Measurements from ENCODE around the gene SNTB2.

- no peak for TF ChIP-seq CTCF (IDR thresholded peaks at IDR 0.05 in 2 of 3, conservative IDR thresholded peaks at IDR 0.05 in 1 of 3; ENCODE audit: insufficient read depth in 2 of 3, low read depth in 1 of 3, low read length in 3 of 3)
- TF ChIP-seq SAFB (IDR thresholded peaks at IDR 0.05; ENCODE audit: borderline replicate concordance, low read depth, low read length), result no peak
- TF ChIP-seq ZNF274 (IDR thresholded peaks at IDR 0.05; ENCODE audit: borderline replicate concordance, low read depth, low read length), result no peak
- TF ChIP-seq PML (IDR thresholded peaks at IDR 0.05; ENCODE audit: low read length), result no peak
- no peak for TF ChIP-seq CHD4 (IDR thresholded peaks at IDR 0.05; ENCODE audit: insufficient read depth, insufficient replicate concordance, low read depth, low read length, poor library complexity, severe bottlenecking)
- TF ChIP-seq NBN (IDR thresholded peaks at IDR 0.05; ENCODE audit: low read depth), result no peak
- TF ChIP-seq ZNF121 (CRISPR knock-in tag; conservative IDR thresholded peaks at IDR 0.05), result no peak
- TF ChIP-seq POLR2AphosphoS2 (IDR thresholded peaks at IDR 0.05; ENCODE audit: low read length), result no peak
These were observed 15.5 kb upstream of the SNTB2 start for GRCh38 chr16:69171325-69172084.

All from K562 (cell line).